HG03354 (cell line): Measurements from ENCODE around the gene PSKH1.
A peak's percentile ranks its signal among the peaks of the same experiment; 100 is the strongest.

Experiments
- ATAC-seq: cut with Tn5 transposase; IDR thresholded peaks from one replicate; pipeline ENCODE4 v1.9.1; 2021; ENCODE audit warnings: mild to moderate bottlenecking; ENCODE audit not compliant: unreplicated experiment, poor library complexity, severe bottlenecking

PSKH1 gene

GRCh38 chr16:67864594-67864993 is 28.5 kb upstream of the PSKH1 start:
- no peak for ATAC-seq

DNA sequence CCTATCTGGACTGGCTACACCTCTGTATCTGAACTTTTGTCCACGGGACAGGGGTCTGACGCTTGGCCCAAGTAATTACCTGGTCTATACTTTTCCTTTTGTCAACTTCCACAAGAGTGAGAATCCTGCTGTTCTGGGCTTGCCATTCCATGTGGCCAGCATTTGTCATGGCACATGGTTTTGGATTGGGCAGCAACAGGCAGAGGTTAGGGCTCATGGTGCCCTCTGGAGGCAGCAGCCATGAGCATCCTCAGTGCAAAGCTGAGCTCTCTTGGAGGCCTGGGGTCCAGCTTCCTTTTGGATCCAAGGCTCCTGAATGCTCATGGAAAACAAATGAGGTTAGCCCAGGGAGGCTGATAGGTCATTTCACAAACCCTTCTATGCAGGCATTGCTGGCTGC is 27.7 kb upstream of the PSKH1 start:
- no peak for ATAC-seq

DNA sequence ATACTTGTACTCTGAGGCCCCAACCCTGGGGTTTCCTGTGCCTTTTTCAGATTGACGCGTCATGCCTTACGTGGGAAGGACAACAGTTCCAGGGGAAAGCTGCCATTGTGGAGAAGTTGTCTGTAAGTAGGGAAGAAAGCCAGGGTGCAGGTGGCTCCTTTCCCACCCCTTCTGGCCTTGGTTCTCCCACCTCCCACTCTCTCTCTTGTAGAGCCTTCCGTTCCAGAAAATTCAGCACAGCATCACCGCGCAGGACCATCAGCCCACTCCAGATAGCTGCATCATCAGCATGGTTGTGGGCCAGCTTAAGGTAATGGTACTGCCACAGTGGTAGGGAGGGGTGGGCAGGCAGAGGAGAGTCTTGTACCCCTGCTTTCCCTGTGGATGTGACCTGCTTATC is 24.8 kb upstream of the PSKH1 start:
- ATAC-seq, result no peak

DNA sequence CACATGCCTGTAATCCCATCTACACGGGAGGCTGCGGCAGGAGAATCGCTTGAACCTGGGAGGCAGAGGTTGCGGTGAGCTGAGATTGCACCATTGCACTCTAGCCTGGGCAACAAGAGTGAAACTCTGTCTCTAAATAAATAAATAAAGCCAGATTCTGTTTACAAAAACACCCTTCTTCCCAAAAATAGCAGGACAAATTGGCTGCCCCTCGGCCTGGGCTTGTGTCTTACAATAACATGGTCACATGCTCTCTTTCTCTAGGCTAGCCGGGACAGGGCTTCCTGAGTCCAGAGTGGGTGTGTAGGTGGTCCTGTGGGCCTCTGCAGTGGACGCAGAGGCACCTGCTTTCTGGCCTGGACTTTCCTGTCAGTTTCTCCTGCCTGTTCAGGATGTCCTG is 23.4 kb upstream of the PSKH1 start:
- no peak for ATAC-seq

- ATAC-seq, result no peak
Observed at GRCh38 chr16:67871256-67871655, 21.8 kb upstream of the PSKH1 start.

DNA sequence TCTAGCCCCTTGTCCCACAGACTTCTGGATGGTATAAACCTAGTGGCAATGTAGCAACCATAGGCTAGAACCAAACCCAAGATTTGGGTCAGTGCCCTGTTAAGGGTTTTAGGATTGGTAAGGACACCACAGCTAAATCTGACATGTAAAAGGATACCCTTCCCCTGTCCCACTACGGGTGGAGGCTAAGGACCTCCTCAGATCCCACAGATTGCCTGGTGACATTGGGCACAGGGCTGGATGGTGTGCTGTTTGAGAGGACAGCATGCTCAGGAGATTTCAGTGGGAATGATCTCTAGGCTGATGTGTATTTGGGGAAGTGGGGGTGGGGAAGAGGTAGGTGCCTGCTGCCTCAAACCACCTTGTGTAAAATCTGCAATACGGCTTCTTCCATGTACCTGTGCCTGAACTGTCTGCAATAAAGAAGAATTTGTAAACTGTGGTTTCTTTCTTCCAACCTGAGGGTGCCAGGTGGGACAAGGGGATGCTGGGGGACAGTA is 20.9 kb upstream of the PSKH1 start:
- ATAC-seq, result no peak

DNA sequence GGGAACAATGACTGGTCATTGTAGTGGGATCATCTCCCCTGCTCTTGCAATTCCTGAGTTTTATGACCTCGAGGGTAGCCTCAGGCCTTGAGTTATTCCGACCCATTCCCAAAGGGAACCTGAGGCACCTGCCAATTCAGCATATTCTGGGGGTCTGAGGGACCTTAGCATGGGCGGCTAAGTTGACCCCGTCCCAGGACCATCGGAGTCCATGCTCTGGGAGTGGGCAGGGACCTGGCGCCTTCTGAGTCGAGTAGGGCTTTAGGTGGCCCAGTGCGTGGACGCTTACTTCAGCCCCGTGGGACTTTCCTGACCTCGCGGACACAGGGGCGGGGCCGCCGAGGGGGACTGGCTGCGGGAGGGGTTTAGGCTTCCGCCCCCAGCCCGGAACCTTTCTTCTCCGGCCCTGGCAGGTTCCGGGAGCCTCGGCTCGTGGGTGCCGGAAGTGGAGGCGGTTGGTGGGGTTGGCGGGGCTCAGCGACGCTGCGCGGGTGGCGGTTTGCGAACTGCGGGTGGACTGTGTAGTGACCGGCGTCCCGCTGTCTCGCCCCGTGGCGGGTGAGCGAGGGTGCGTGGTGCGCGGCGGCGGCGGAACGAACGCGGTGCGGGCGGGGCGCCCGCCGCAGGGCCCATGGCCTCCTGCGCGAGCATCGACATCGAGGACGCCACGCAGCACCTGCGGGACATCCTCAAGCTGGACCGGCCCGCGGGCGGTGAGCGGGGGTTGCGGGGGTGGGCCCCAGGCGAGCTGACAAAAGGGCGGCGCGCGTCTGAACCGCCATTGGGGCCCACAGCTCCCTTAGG is 20.2 kb upstream of the PSKH1 start, which contains the start of gene EDC4:
Gene EDC4 (plus strand): TSS at position 422 of the 804 bp plus-strand sequence. CDS start 210 bp downstream, at position 632.
- peak; percentile 78 for ATAC-seq

DNA sequence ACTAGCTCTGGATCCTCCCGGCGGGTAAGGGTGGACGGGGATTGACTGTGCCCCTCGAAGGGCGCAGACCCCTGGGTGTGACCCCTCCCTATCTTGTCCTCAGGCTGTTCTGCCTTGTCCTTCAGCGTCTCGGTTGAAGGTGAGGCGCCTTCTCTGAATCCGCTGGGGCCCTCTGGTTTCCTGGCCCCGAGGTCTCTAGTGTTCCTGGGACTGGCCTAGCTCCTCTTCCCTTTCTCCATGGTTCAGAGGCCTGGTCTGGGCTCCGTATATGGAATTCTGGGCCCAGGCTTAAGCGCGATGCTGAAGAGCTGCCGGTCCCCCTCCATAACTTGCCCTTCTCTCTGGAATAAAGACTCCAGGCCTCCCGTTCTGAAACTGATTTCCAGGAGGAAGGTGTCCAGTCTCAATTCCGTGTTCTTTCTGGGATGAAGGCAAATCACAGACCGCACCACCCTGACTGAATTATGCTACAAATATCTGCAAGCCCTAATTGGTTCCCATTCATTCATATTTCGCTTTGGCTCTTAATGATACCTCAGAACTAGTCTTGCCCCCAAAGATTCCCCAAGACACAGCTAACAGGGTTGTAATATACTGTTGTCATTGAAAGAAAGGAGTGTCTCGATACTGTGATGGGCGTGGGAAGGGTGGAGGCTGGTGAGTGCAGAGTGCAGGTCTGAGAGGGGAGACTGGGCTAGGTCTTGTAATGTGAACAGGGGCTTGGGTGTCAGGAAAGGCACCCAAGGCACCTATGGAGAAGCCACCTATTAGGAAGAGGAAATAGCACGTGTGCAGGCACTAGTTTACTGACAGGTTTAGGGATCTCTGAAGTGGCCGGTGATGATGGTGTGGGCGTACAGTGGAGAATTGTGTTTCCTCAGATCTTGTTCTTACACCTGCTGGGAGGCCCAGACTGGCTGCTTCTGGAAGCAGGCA is 19.4 kb upstream of the PSKH1 start:
- no peak for ATAC-seq

- no peak for ATAC-seq
Observed at GRCh38 chr16:67874372-67874771, 18.7 kb upstream of the PSKH1 start.

- ATAC-seq, result no peak
Observed at GRCh38 chr16:67877064-67877463, 16.0 kb upstream of the PSKH1 start.

- ATAC-seq, result no peak
Observed at GRCh38 chr16:67878232-67878631, 14.8 kb upstream of the PSKH1 start.

- no peak for ATAC-seq
Observed at GRCh38 chr16:67878846-67879245, 14.2 kb upstream of the PSKH1 start.

- ATAC-seq, result no peak
Observed at GRCh38 chr16:67879462-67879861, 13.6 kb upstream of the PSKH1 start.

- no peak for ATAC-seq
Observed at GRCh38 chr16:67879936-67880335, 13.1 kb upstream of the PSKH1 start.

DNA sequence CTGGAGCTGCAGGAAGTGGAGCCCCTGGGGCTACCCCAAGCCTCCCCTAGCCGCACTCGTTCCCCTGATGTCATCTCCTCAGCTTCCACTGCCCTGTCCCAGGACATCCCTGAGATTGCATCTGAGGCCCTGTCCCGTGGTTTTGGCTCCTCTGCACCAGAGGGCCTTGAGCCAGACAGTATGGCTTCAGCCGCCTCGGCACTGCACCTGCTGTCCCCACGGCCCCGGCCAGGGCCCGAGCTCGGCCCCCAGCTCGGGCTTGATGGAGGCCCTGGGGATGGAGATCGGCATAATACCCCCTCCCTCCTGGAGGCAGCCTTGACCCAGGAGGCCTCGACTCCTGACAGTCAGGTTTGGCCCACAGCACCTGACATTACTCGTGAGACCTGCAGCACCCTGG is 12.5 kb upstream of the PSKH1 start:
- ATAC-seq, result no peak

- ATAC-seq, result no peak
Observed at GRCh38 chr16:67881621-67882161, 11.4 kb upstream of the PSKH1 start.

- no peak for ATAC-seq
Observed at GRCh38 chr16:67882374-67883145, 10.5 kb upstream of the PSKH1 start.

DNA sequence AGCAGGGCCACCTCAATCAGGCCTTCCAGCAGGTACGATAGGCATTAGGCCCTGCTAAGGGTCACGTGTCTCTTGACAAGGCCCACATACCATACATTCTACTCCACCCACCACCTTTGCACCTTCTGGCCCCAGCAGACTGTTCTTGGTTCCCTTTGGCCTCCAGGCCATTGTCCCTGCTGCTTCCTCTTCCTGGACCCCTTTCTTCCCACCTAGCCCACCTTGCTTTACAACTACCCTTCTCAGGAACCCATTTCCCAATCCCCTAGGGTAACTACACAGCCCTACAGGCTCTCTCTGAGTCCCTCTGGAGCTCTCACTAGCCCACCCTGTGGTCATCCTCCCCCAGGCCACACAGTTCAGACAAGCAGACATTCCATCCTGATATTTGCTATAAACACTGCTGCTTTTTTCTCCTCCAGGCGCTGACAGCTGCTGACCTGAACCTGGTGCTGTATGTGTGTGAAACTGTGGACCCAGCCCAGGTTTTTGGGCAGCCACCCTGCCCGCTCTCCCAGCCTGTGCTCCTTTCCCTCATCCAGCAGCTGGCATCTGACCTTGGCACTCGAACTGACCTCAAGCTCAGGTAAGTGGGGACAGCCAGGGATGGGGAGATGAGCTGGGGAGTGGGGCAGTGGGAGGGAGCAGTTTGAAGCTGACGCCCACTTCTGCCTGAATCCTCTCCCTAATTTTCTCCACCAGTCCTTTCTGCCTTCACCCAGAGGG is 9.7 kb upstream of the PSKH1 start:
- ATAC-seq, result no peak

DNA sequence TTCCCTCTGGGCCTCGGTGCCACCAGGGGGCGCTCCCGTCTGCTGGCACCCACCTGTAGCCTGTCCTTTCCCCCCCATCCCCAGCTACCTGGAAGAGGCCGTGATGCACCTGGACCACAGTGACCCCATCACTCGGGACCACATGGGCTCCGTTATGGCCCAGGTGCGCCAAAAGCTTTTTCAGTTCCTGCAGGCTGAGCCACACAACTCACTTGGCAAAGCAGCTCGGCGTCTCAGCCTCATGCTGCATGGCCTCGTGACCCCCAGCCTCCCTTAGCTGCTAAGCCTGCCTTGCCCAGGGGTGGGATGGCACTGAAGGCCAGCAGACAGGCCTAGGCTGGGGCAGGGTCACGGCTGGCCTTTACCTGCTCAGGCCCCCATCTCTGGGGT is 9.2 kb upstream of the PSKH1 start:
- ATAC-seq, result no peak
